ENCODE measurements around the gene SFRP2. TPM values are rescaled to one million over a fixed set of nuclear protein-coding genes. Genes with fewer than 3 reads are reported as not detected.

The SFRP2 gene, protein sequence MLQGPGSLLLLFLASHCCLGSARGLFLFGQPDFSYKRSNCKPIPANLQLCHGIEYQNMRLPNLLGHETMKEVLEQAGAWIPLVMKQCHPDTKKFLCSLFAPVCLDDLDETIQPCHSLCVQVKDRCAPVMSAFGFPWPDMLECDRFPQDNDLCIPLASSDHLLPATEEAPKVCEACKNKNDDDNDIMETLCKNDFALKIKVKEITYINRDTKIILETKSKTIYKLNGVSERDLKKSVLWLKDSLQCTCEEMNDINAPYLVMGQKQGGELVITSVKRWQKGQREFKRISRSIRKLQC
- total RNA-seq (2014; rRNA removed; shearing (Covaris generic)): not detected in 2 replicates

DNA sequence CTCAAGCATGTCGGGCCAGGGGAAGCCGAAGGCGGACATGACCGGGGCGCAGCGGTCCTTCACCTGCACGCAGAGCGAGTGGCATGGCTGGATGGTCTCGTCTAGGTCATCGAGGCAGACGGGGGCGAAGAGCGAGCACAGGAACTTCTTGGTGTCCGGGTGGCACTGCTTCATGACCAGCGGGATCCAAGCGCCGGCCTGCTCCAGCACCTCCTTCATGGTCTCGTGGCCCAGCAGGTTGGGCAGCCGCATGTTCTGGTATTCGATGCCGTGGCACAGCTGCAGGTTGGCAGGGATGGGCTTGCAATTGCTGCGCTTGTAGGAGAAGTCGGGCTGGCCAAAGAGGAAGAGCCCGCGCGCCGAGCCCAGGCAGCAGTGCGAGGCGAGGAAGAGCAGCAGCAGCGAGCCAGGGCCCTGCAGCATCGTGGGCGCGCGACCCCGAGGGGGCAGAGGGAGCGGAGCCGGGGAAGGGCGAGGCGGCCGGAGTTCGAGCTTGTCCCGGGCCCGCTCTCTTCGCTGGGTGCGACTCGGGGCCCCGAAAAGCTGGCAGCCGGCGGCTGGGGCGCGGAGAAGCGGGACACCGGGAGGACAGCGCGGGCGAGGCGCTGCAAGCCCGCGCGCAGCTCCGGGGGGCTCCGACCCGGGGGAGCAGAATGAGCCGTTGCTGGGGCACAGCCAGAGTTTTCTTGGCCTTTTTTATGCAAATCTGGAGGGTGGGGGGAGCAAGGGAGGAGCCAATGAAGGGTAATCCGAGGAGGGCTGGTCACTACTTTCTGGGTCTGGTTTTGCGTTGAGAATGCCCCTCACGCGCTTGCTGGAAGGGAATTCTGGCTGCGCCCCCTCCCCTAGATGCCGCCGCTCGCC, at the start of gene SFRP2:
Gene SFRP2 (minus strand): TSS at position 671 of the 864 bp plus-strand sequence. CDS start 248 bp downstream, at position 423.
- DNase-seq (ENCODE audit: low read depth): no peak

DNA sequence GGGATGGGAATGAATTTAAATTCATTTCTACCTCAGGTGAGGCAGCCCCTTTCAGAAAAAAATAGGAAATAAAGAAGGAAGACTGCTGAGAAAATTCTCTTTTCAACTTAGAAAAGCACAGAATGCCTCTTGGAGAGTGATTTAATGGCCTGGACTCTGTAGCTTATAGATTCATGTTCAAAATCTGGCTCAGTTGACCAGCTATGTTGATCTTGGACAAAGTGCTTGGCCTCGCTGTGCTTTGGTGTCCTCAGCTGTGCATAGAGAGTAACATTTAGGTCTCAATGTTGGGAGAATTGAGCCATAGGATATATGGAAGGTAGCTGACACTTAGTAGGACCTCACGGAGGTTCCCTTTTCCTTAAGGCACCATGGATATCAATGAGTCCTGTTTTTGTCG, 49.7 kb upstream of the SFRP2 start:
- no peak for DNase-seq (ENCODE audit: low read depth)

DNA sequence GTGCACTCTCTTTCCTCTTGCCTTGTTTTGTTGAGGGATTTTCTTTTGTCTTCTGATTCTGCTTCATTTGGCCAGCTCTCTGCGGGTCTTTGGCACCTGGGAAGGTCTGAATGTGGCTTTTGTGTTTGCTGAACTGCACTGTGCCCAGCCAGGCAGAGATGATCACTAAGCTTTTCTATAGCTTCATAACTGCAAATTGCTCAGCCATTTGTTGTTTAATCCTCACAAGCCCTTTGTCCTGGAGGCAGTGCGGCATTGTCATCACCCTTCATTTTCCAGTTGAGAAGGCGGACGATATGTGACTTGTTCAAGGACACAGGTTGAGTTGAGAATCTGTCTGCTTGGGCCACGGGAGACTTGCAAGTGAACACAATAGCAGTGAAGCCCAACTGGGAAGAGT, 46.0 kb upstream of the SFRP2 start:
- DNase-seq (ENCODE audit: low read depth): no peak

DNA sequence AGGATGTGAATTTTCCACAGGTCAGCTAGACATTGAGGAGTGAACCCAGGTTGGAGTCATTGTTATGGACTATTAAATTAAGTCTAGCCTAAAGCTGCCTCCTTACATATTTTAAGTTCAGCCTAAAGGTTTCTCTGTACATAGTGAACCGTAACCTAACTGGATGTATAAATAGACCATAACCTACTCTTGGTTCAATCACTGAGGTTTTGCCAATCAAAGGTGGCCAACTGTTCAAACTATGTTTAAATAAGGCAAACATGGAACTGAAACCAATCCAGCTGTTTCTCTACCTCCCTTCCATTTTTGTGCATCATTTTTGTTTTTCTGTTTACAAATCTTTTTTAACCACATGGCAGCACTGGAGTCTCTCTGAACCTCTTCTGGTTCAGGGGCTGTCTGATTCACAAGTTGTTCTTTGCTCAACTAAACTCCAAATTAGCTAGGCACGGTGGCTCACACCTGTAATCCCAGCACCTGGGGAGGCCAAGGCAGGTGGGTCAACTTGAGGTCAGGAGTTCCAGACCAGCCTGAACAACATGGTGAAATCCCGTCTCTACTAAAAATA, 43.9 kb upstream of the SFRP2 start:
- no peak for DNase-seq (ENCODE audit: low read depth)

DNA sequence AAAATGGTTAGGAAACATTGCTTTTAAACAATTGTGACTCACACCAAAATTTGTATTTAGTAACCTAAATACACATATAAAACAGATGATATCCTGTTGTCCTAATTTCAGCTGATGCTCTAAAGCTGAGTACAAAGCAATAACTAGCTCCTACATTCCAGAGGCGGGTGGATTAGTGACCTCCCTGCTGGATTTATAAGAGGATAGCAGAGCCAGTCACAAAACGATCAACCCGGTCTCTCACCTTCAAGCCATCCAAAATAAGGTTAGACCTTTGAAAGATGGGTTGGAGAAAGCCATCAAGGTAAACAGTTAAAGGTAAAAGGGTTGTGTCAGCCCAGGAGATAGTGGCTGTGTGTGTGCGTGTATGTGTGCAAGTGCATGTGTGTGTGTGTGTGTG, 43.2 kb upstream of the SFRP2 start:
- no peak for DNase-seq (ENCODE audit: low read depth)

DNA sequence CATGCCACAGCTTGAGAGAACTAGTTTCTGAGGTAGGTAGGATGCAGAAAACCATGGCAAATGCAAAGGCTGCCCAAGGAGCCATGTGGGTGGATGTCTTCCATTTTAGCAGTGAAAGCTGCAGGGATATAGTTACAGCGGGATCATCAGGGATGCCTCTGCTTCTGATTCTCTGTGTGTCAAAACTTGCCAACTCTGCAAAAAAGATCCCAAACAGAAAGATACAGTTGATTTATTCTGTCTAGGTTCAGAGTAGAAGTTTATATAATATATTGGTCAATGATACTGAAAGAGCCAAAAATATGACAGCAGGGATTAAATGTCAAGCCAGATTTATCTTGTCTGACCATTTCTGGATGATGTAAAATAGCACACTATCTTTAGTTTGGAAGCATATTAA, 42.4 kb upstream of the SFRP2 start:
- DNase-seq (ENCODE audit: low read depth): no peak

DNA sequence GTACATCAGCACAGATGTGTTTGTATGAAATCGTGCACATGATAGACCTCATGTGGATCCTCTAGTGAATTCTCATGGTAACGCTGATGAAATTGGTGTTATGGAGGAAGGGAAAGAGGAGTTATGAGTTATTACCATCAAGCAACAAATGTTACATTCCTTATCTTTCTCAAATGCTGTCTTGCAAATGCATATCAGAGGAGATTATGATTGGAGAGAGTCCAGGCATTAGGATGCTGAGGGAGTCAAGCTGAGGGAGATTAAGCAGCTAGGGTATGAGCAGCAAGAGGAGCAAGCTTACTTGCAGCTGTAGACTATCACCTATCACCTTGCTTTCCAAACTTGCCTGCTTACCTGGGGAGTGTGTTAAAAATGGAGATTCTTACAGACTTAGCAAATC, 36.8 kb upstream of the SFRP2 start:
- DNase-seq (ENCODE audit: low read depth): no peak

DNA sequence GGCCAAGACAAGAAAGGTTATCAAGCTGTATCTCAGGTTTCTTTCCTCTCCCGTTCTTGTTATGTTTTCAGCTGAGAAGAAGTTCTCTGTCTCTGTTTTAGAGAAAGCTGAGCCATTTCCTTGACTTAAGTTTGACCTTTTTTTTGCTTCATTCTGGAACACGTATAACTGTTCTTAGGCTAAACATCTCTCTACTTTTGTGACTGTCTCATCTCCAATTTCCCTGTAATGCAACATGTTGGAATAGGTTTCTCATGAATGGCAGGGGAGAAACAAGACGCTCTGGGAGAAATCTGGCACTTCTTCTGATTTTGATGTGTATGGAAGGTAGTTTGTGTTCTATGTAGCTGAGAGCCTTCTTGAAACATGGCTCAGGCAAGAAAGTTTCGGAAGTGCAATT, 36.2 kb upstream of the SFRP2 start:
- no peak for DNase-seq (ENCODE audit: low read depth)

DNA sequence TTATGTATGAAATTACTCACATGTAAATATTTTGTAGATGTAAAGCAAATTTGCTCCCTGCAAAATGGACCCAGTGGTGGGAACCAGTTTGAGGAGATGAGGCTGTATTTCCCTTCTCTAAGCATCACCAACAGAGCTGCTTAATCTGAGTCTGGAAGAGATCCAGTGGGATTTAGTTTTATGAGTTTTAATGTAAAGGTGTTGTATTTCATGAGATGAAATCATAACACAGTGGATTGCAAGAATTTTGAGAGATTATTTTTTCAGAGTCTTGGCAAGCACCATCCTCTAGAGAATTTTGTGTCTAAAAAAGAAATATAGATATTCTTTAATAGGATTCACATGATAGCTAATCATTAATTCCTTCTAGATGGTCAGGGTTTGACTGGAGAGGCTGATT, 35.6 kb upstream of the SFRP2 start:
- no peak for DNase-seq (ENCODE audit: low read depth)

DNA sequence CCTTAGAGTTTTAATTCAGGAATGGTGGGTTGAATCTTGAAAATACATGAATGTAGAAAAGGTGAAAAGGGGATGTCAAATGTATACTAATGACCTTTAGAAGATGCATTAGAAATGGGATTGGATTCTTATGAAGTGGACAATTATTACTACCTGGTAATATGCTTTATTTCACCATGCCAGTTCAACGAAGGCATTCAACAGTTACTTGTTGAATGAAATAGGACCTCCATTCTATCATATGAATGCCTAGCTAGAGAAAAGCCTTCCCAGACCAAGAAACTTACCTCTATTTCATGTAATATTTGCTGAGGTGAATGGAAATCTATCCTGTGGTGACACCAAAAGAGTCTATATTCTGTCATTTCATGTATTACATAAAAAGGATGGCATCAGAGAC, 34.6 kb upstream of the SFRP2 start:
- DNase-seq (ENCODE audit: low read depth): no peak

DNA sequence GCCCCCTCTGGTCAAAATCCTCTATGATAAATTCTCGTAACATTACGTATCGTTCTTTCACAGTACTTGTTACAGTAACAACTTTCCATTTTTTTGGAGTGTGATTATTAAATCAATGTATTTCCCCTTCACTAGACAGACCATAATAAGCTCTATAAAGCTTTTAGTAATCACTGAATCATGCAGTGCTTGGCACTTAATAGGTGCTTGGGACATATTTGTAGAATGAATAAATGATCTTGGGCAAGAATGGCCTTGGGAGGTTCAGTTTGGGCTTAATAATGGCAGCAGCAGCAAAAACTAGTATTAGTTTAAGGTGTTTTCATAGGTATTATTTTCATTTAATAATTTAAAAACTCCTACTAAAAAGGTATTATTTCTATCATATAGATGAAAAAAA, 33.4 kb upstream of the SFRP2 start:
- DNase-seq (ENCODE audit: low read depth): no peak

DNA sequence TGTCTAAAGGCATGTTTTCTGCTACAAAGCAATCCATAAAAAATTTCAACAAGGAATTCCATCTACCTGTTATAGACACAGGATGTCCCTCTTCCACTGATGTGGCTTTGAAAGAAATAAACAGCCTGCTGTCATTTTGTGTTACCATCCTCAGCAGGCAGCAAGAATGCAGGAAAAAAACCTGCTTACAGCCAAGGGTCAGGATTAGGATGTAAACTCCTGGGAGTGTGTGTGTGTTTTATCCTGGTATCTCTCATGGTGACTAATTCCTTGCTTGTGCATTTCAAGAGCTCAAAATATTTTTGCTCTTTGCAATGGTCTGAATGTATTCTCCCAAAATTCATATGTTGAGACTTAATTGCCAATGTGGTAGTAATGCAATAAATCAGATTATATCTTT, 28.6 kb upstream of the SFRP2 start:
- DNase-seq (ENCODE audit: low read depth): no peak

DNA sequence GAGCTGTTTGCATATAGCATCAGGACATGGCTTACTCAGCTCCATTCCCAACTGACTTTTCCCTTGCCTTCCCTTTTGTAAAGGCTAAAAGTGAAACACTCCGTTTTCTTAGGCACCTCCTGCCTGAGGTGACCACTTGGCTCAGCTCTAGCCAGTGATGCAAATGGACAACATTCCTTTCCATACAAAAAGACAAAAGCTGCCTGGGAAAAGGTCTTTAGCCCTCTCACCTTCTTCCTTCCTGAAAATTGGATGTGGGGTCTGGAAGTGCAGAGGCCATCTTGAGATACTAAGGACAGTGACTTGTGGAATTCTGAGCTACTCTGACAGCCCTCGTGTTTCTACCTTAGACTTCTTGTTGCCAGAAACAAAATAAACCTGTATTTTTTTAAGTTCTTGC, 27.7 kb upstream of the SFRP2 start:
- no peak for DNase-seq (ENCODE audit: low read depth)

DNA sequence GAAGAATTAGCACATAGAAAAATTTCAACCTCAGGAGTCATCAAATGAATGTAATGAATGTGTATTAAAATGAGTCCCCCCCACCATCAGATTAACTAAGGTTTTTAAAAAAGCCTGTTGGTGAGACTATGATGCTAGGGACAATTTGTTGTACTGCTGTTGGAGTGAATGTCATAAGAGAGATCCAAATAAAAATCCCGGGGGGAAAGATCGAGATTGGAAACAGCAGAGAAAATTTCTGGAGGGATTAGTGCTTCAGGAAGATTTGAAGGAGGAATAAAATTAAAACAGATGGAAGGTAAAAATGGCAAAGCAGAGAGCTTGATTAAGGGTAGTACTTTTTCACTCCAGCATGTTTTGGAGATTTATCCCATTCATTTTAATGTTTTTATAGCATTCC, 25.9 kb upstream of the SFRP2 start:
- no peak for DNase-seq (ENCODE audit: low read depth)

DNA sequence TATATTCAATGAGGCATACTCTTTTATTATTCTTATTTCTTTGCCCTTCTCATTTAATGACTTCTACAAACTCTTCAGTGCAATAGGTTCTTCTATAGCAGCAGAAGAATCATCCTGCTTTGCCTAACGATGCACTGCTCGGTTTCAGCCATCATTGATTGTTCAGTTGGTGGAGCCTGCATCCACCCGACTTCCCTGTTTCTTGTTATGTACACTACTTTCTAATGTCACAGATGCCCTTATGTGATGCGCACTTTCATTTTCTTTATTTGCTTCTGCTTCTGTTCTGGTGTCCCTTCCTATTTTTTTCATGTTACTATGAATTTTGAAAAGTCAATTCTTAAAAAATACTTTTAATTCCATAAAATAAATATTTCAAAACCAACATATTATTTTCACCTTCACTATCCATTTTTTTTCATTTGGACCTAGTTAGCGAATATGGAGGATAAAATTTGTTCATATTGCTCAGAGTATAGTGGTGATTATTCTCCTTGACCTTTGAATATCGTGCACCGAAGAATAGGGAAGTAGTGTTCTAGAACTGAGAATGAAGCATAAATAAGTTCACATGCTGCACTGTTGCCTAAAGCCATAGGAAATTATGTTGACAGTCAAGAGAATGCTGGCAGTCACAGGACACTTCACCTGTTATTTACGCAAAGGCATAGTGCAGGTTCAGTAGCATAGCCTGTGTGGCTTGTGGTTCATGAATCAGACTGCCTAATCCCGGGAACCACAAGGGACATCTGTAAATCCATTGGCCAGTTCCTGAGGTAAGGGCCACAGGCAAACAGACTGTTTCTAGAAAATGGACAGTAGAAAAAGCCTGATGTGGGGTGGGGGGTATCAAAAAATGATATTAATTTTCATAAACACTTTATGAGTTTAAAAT, 21.3 kb upstream of the SFRP2 start:
- no peak for DNase-seq (ENCODE audit: low read depth)

DNA sequence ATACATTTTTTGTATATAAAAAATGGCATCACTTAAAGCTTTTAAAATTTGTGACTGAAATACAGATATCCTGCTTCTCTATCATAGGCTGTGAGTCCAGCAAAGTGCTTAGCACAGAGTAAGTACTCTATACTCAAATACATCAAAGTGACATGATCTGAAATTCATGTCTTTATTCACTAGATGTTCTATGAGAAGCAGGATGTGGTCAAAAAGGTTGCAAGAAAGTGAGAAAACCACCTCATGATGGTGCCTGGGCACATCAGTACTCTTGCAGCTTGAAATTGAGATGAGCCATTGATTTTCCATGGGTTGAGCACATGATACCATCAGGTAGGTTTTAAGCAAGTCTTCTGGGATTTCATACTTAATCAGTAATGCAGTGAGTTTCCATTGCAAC, 20.4 kb upstream of the SFRP2 start:
- DNase-seq (ENCODE audit: low read depth): no peak

DNA sequence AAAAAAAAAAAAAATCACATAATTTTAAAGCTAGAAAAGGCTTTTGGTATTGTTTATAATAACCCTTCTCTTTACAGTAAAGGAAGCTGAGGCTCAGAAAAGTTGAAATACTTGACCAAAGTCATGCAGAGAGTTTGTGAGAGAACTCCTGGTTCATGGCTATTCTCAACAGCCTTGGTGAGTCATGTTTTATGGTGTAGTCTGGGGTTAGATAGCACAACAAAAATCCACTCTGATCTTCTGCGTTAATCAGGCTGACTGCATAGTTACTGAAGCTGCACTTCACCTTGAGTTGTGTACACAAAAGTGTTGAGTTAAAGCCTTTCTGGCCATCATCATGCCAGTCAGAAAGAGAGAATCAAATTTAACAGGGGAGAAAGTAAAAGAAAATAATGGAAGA, 19.3 kb upstream of the SFRP2 start:
- no peak for DNase-seq (ENCODE audit: low read depth)

DNA sequence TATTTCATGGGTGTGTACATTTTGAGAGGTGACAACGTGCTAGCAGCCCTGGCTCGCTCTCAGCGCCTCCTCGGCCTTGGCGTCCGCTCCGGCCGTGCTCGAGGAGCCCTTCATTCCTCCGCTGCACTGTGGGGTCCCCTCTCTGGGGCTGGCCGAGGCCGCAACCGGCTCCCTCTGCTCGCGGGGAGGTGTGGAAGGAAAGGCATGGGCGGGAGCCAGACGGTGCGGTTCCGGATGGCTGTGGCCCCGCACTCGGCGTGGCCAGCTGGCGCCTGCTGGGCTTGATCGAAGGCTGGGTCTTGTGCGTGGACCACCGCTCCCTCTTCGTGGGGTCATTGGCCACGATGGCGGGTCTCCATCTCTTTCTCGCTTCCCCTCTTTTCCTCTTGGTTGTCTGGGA, 17.2 kb upstream of the SFRP2 start:
- no peak for DNase-seq (ENCODE audit: low read depth)

DNA sequence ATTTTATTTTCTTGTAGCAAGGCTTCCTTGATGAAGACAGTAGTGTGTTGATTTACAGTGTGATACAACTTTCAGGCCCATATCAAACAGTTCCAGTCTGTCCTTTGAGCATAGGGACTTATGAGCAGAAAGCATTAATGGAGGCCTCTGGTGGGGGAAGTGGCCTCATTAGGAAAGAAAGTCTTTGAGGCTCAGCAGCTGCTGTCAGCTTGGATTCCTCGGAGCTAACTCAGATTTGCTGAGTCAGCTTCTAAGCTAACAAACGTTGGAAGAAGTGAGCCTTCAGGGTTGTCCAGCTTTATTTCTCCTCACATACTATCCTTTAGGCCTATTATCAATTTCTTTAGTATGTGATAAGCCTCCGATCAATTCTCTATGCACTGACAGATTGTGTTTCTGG, 15.8 kb upstream of the SFRP2 start:
- DNase-seq (ENCODE audit: low read depth): no peak

DNA sequence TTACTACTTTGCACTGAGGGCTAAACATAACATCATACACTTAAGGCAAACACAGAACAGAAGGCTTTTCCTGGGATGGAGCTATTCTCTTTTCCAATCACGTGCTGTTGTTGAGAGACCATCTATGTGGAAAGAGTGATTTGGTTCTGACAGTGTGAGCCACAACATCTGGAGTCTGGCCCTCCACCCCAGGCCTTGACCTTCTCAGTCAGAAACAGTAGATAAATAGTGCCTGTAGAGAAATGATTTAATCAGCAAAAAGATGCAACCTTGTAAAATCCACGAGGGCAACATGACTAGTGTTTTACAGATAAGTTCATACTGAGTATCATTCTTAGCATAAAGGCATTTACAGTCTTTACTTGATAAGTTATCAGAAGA, 10.8 kb upstream of the SFRP2 start:
- no peak for DNase-seq (ENCODE audit: low read depth)

DNA sequence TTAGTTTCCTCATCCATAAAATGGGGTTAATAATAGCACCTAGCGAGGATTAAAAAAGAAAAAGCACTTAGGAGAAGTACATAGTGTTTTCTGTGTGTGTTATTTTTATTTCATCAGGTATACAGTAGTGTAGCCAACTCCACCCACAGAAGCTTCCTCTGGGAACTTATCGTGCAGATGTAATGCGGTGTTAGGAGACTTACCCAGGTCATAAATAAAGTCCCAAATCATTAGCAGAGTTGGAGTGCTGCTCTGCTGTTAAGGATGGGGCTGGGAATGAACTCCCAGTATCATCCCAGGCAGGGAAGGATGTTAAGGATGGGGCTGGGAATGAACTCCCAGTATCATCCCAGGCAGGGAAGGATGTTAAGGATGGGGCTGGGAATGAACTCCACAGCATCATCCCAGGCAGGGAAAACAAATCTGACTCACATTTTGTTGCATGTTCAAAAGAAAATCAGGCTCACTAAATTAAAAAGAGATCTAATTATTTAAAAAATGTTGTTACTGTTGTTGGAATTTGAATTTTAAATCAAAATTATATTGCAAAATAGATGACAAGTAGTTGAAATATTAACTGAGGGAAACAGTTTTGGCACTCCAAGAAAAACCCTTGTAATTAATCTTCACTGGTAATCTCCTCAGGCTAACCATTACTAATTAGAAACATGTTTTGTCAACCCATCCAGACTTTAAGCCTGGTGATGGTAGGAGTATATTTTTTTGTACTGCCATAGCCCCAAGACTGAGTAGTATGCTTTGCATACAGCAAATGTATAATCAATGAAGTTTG, 10.2 kb upstream of the SFRP2 start:
- no peak for DNase-seq (ENCODE audit: low read depth)

Data from Daoy (cell line).